Suprapubic skin (tissue), 4 donors: ENCODE measurements around the gene HM13.

Source experiments
- EP300 ChIP-seq: sonication (generic); formaldehyde crosslinking; IDR thresholded peaks from one replicate; pipeline ENCODE4 v1.6.1; 2017; ENCODE audit warnings: antibody characterized with exemption
- POLR2A ChIP-seq, 2 donors: fragments of 450-650 bp; IDR thresholded peaks; one replicate each; pipeline ENCODE4 v1.6.1; 2017; ENCODE audit warnings: antibody characterized with exemption in 2 of 2, mild to moderate bottlenecking in 2 of 2, moderate library complexity in 2 of 2
- POLR2AphosphoS5 ChIP-seq, 3 donors: sonication (generic); formaldehyde crosslinking; IDR thresholded peaks; one replicate each; pipeline ENCODE4 v1.6.1; 2017; ENCODE audit warnings: antibody characterized with exemption in 3 of 3
- TF ChIP-seq, protein P1 (sequence below), 2 donors: fragments of 200-600 bp in 1 of 2; fragments of 450-650 bp in 1 of 2; sonication (generic) in 1 of 2; IDR thresholded peaks; one replicate each; pipeline ENCODE4 v1.5.1; 2016 to 2019; ENCODE audit warnings: antibody characterized with exemption in 2 of 2, mild to moderate bottlenecking in 1 of 2, moderate library complexity in 1 of 2

DNA sequence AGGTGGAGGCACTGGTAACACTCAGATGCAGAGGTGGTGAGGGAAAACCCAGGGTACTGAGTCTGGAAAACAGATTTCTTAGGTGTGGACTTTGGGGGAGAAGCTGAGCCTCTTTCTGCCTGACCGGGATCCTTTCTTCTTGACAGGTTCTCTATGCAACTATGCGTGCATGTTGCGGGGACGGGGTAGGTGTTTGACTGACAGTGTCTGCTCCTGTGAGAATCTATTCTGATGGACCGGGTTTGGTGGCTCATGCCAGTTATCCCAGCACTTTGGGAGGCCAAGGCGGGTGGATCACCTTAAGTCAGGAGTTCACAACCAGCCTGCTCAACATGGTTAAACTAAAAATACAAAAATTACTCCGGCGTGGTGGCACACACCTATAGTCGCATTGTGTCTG lies 63.0 kb downstream of the HM13 start:
- TF ChIP-seq, protein P1, sequence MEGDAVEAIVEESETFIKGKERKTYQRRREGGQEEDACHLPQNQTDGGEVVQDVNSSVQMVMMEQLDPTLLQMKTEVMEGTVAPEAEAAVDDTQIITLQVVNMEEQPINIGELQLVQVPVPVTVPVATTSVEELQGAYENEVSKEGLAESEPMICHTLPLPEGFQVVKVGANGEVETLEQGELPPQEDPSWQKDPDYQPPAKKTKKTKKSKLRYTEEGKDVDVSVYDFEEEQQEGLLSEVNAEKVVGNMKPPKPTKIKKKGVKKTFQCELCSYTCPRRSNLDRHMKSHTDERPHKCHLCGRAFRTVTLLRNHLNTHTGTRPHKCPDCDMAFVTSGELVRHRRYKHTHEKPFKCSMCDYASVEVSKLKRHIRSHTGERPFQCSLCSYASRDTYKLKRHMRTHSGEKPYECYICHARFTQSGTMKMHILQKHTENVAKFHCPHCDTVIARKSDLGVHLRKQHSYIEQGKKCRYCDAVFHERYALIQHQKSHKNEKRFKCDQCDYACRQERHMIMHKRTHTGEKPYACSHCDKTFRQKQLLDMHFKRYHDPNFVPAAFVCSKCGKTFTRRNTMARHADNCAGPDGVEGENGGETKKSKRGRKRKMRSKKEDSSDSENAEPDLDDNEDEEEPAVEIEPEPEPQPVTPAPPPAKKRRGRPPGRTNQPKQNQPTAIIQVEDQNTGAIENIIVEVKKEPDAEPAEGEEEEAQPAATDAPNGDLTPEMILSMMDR (IDR thresholded peaks at IDR 0.05), result no peak
- TF ChIP-seq POLR2A (IDR thresholded peaks at IDR 0.05), result no peak
- TF ChIP-seq POLR2AphosphoS5 (IDR thresholded peaks at IDR 0.05), result no peak
- TF ChIP-seq EP300, result no peak
